Measurements from ENCODE around the gene ESF1.
A peak's percentile ranks its signal among the peaks of the same experiment; 100 is the strongest.

ESF1 gene

GRCh38 chr20:13784893-13785715 lies at the start of gene ESF1, which contains the start of gene NDUFAF5:
Gene ESF1 (minus strand): TSS chr20:13784919. CDS start chr20:13783140, 1,779 bp downstream.
Gene NDUFAF5 (plus strand): TSS chr20:13785028. CDS start chr20:13785069, 41 bp downstream.
- DNase-seq = peak; percentile 94 to 95

- DNase-seq = no peak
These were observed 46.8 kb upstream of the ESF1 start for GRCh38 chr20:13831476-13831875.

- no peak for DNase-seq
These were observed 40.7 kb upstream of the ESF1 start for GRCh38 chr20:13825465-13825864.

GRCh38 chr20:13824459-13824858 lies 39.7 kb upstream of the ESF1 start:
- DNase-seq = no peak

GRCh38 chr20:13822459-13822858 lies 37.7 kb upstream of the ESF1 start:
- DNase-seq = no peak

GRCh38 chr20:13821876-13822275 lies 37.2 kb upstream of the ESF1 start:
- DNase-seq = no peak

- DNase-seq = peak; percentile 3 to 39
These were observed 35.3 kb upstream of the ESF1 start for GRCh38 chr20:13819885-13820645.

GRCh38 chr20:13817342-13817741 lies 32.6 kb upstream of the ESF1 start:
- DNase-seq = no peak

- no peak for DNase-seq
These were observed 32.0 kb upstream of the ESF1 start for GRCh38 chr20:13816757-13817156.

GRCh38 chr20:13814672-13815071 lies 30.0 kb upstream of the ESF1 start:
- DNase-seq = no peak

- no peak for DNase-seq
These were observed 29.2 kb upstream of the ESF1 start for GRCh38 chr20:13813910-13814309.

- DNase-seq = no peak
These were observed 25.7 kb upstream of the ESF1 start for GRCh38 chr20:13810446-13810845.

GRCh38 chr20:13809855-13810254 lies 25.1 kb upstream of the ESF1 start:
- no peak for DNase-seq

- DNase-seq = no peak
These were observed 24.7 kb upstream of the ESF1 start for GRCh38 chr20:13809373-13809772.

- no peak for DNase-seq
These were observed 16.0 kb upstream of the ESF1 start for GRCh38 chr20:13800728-13801134.

GRCh38 chr20:13799974-13800373 lies 15.3 kb upstream of the ESF1 start:
- no peak for DNase-seq

GRCh38 chr20:13799040-13799439 lies 14.3 kb upstream of the ESF1 start:
- no peak for DNase-seq

GRCh38 chr20:13794667-13795066 lies 9.9 kb upstream of the ESF1 start:
- DNase-seq = no peak

- DNase-seq = no peak
These were observed 8.3 kb upstream of the ESF1 start for GRCh38 chr20:13793001-13793400.

GRCh38 chr20:13791540-13792459 lies 7.1 kb upstream of the ESF1 start:
- no peak for DNase-seq

GRCh38 chr20:13790708-13791107 lies 6.0 kb upstream of the ESF1 start:
- DNase-seq = no peak

GRCh38 chr20:13788167-13788834 lies 3.6 kb upstream of the ESF1 start:
- DNase-seq = peak; percentile 24 to 47
